HG02870 (cell line): ENCODE results near the gene RAB26.

Experiments
- ATAC-seq: cut with Tn5 transposase; IDR thresholded peaks from one replicate; pipeline ENCODE4 v1.9.1; 2021; ENCODE audit warnings: mild to moderate bottlenecking, moderate library complexity; ENCODE audit not compliant: unreplicated experiment

The RAB26 gene

GRCh38 chr16:2159175-2159838, 10.9 kb downstream of the RAB26 start:
- no peak for ATAC-seq

GRCh38 chr16:2160915-2161551, 12.6 kb downstream of the RAB26 start:
- ATAC-seq = no peak

GRCh38 chr16:2161911-2162310, 13.5 kb downstream of the RAB26 start:
- no peak for ATAC-seq

GRCh38 chr16:2162676-2163118, 14.3 kb downstream of the RAB26 start:
- ATAC-seq = no peak

GRCh38 chr16:2163211-2163881, 14.9 kb downstream of the RAB26 start:
- no peak for ATAC-seq

- ATAC-seq = no peak
Observed at GRCh38 chr16:2165861-2166260, 17.4 kb downstream of the RAB26 start.

GRCh38 chr16:2166263-2167067, 18.0 kb downstream of the RAB26 start:
- no peak for ATAC-seq

DNA sequence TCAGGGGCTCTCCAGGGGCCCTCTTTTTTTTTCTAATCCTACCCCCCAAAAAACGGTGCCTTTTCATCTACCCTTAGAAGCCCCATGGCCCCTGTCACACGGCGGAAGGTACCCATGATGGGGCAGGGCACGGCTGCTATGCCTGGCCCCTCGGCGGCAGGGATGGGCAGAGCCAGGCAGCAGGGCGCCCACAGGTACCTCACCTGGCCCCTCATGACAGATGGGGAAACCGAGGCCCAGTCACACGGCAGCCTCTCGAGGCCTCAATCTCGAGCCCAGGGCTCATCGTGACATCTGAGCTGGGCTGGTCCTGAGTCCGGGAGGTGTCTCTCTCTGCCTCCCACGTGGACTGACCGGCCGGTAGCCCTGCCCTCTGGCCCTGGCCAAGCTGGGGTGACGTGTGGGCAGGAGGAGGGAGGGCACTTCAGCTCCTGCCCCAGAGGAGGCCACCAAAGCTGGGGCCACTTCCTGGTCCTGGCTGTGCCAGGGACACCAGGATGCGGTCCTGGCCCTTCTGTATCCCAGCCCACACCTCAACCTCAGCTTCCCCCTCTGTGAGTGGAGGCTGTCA, 18.7 kb downstream of the RAB26 start:
- ATAC-seq = no peak

DNA sequence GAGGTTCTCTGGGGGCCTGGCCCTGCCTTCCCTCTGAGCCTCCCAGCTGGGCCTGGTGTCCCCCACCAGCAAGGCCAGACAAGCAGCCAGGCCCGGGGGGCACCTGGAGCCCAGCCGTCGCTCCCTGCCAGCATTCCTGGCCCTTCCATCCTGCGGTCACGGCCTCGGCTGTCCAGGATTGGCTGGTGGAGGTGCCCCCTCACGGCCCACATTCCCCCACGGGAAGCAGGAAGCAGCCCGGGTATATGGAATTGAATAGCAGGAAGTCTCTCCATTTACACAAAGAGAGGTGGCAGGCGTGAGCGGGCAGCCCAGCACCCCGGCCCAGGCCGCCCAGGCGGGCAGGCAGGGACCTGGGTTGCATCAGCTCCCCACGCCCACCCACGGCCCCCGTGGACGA, 21.7 kb downstream of the RAB26 start:
- ATAC-seq = no peak

DNA sequence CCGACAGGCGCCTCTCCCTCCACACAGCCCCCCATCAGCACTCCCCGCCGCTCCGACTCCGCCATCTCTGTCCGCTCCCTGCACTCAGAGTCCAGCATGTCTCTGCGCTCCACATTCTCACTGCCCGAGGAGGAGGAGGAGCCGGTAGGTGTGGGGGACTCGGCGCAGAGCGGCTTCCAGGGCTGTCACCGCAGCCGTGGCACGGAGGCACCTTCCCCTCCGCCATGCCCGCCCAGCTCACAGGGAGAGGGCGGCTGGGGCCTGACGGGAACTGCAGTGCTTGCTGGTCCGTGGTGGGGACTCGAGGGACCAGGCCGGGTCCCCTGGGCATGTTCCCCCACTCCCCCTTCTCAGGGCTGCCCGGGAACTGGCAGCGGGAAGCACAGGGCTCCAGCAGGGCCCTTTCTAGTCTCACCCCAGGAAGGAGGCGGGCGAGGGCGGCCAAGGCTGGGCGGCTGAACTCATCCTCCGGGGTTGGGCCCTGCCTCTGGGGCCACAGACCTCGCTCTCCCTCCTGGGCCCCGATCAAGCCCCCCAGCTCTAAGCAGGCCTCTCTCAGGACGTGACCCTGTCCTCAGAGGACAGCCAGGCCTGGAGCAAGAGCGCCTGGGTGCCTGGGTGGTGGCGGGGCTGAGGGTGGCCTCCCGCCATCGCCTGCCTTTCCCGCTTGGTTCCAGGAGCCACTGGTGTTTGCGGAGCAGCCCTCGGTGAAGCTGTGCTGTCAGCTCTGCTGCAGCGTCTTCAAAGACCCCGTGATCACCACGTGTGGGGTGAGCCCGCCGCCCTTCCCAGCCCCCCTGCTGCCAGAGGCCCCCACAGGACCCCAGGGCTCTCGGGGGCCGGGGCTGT, 22.4 kb downstream of the RAB26 start:
- ATAC-seq = no peak

GRCh38 chr16:2171601-2172178, 23.3 kb downstream of the RAB26 start:
- no peak for ATAC-seq

DNA sequence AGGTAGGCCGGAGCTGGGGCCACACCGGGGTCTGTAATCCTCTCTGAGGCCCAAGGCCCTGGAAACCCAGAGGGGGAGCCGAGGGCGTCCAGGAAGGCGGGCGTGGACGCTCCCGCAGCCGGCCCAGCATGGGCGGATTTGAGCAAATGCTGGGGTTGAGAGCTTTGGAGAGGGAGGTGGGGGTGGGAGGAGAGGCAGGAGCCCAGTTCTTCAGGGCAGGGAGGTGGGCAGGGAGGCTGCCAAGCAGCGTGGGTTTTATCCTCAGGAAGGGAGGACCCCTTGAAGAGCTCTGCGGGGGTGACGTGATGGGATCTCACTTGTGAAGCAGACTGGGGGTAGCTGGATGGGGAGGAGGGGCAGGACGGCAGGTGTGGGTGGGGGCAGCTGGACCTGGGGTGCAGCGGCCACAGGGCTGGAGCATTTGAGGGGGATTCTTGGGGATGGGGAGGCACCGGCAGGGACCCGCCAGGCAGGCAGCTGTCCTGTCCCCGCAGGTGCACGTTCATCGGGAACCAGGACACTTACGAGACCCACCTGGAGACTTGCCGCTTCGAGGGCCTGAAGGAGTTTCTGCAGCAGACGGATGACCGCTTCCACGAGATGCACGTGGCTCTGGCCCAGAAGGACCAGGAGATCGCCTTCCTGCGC, 24.4 kb downstream of the RAB26 start:
- ATAC-seq = no peak

- ATAC-seq = no peak
Observed at GRCh38 chr16:2173366-2173765, 24.9 kb downstream of the RAB26 start.

DNA sequence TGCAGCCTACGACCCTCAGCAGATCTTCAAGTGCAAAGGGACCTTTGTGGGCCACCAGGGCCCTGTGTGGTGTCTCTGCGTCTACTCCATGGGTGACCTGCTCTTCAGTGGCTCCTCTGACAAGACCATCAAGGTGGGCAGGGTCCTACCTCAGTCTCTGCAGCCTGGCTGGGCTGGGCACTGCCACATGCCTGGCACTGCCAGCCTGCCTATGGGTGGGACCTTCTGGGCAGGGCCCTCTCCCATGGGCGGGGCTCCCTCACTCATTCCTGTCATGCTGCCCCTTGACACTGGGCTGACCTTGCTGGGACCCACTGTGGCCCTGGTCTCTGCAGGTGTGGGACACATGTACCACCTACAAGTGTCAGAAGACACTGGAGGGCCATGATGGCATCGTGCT, 25.5 kb downstream of the RAB26 start:
- ATAC-seq = no peak

- ATAC-seq = no peak
Observed at GRCh38 chr16:2174396-2175131, 26.1 kb downstream of the RAB26 start.

GRCh38 chr16:2175454-2175853, 27.0 kb downstream of the RAB26 start:
- no peak for ATAC-seq

DNA sequence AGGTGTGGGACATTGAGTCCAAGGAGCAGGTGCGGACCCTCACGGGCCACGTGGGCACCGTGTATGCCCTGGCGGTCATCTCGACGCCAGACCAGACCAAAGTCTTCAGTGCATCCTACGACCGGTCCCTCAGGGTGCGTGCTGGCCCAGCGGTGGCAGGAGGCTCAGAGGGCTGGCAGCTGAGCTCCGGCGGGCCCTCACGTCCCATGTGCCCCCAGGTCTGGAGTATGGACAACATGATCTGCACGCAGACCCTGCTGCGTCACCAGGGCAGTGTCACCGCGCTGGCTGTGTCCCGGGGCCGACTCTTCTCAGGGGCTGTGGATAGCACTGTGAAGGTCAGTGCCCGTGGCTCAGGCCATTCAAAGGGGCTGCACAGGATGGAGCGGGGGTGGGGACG, 27.6 kb downstream of the RAB26 start:
- no peak for ATAC-seq

- no peak for ATAC-seq
Observed at GRCh38 chr16:2177101-2177500, 28.7 kb downstream of the RAB26 start.

GRCh38 chr16:2177561-2177960, 29.1 kb downstream of the RAB26 start:
- no peak for ATAC-seq
